Muscle layer of duodenum (tissue), 2 donors: ENCODE measurements around the gene IFI27L1.

ENCODE experiments used
- H3K27ac ChIP-seq: one replicate; pipeline ENCODE4 v1.7.0; 2013; ENCODE audit warnings: mild to moderate bottlenecking, low read length
- H3K27me3 ChIP-seq: one replicate; pipeline ENCODE4 v1.7.0; 2013; ENCODE audit warnings: low read depth, mild to moderate bottlenecking, control low read depth, low read length
- H3K36me3 ChIP-seq, 2 donors: one replicate each; pipeline ENCODE4 v1.7.0; 2013; ENCODE audit warnings: low read length in 2 of 2, control low read depth in 1 of 2, mild to moderate bottlenecking in 1 of 2; ENCODE audit not compliant: insufficient read depth in 2 of 2, control insufficient read depth in 1 of 2
- H3K4me1 ChIP-seq, 2 donors: one replicate each; pipeline ENCODE4 v1.7.0; 2013; ENCODE audit warnings: low read length in 2 of 2, mild to moderate bottlenecking in 2 of 2, control low read depth in 1 of 2, moderate library complexity in 1 of 2; ENCODE audit not compliant: insufficient read depth in 2 of 2, control insufficient read depth in 1 of 2
- H3K4me3 ChIP-seq, 2 donors: one replicate each; pipeline ENCODE4 v1.7.0; 2013; ENCODE audit warnings: low read length in 2 of 2, low read depth in 1 of 2, mild to moderate bottlenecking in 1 of 2
- H3K9me3 ChIP-seq, 2 donors: one replicate each; pipeline ENCODE4 v1.7.0; 2013; ENCODE audit warnings: low read length in 2 of 2, control low read depth in 1 of 2, mild to moderate bottlenecking in 1 of 2; ENCODE audit not compliant: control insufficient read depth in 1 of 2
- donor health status: healthy.

IFI27L1 gene

DNA sequence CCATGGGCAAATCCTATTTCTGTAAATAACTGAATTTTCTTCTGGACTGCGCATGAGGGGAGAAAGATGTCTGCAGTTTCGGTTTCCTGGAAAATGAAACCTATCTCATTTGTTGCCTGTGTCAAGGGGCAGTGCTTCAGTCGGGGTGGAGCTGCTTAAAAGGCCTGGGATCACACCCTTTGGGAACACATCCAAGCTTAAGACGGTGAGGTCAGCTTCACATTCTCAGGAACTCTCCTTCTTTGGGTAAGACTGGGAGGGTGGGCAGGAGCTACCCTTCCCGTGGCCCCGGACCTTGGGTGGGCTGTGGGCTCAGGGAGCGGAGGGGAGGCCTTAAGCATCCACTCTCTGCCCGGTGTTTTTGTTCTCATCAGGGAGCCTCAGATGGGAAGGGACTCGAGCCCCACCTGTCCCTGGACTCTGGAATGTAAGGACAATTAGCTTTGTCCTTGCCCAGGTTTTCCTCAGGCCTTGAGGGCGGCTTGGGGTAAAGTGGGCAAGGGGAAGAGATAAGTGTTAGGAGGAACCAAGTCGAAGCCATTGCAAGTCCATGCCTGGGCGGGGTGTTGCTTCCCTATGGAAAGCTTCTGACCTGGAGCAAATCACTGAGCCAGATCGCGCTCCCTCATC, 29.6 kb downstream of the IFI27L1 start, which contains the start of gene IFI27:
TSS of gene IFI27 (plus strand) at position 185 of the 630 bp plus-strand sequence.
- H3K27ac ChIP-seq = peak within 1 kb of the TSS; percentile 83
- no peaks in the 10 kb centered on the region for H3K9me3 ChIP-seq
- no peaks in the 10 kb centered on the region for H3K36me3 ChIP-seq
- H3K4me1 ChIP-seq = peaks cover 3 to 4% of the 10 kb centered on the region in 2 donors
- H3K4me3 ChIP-seq = peak within 1 kb of the TSS in 1 of 2 donors; percentile 59
- no peaks in the 10 kb centered on the region for H3K27me3 ChIP-seq

DNA sequence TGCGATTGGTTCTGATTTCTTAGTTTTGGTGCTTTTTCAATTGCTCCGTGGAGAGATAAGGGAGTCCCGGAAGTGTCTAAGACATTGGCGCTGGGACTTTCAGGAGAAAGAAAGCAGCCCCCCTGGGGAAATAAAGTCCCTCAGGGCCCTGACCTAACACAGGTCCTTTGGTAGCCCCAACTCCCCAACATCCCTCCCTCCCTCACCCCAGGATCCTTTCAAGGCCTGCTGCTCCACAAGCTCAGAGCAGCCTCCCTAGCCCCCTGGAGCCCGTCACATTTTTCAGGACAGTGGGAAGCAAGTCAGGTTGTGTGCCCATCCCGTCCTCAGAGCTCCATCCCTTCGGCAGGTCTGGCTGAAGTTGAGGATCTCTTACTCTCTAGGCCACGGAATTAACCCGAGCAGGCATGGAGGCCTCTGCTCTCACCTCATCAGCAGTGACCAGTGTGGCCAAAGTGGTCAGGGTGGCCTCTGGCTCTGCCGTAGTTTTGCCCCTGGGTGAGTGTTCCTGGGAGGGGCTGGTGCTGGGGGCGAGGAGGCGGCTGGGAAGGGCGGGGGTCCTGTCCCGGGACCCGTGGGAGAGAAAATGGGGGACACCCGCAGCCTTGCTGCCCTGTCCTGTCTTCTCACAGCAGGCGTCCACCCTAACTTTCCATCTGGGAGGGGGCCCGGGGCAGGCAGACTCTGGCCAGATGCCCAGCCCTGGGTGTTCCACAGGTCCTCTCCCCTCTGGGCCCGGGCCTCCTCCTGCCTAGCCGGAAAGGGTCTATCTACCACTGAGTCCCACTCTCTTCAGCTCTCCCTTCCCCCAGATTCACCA, 30.4 kb downstream of the IFI27L1 start:
- H3K4me1 ChIP-seq = peaks cover 3 to 4% of the 10 kb centered on the region in 2 donors
- H3K27ac ChIP-seq = peak overlapping the region; percentile 83
- H3K36me3 ChIP-seq = no peaks in the 10 kb centered on the region
- H3K4me3 ChIP-seq = peak overlapping the region in 1 of 2 donors; percentile 59
- H3K27me3 ChIP-seq = no peaks in the 10 kb centered on the region
- H3K9me3 ChIP-seq = no peaks in the 10 kb centered on the region

DNA sequence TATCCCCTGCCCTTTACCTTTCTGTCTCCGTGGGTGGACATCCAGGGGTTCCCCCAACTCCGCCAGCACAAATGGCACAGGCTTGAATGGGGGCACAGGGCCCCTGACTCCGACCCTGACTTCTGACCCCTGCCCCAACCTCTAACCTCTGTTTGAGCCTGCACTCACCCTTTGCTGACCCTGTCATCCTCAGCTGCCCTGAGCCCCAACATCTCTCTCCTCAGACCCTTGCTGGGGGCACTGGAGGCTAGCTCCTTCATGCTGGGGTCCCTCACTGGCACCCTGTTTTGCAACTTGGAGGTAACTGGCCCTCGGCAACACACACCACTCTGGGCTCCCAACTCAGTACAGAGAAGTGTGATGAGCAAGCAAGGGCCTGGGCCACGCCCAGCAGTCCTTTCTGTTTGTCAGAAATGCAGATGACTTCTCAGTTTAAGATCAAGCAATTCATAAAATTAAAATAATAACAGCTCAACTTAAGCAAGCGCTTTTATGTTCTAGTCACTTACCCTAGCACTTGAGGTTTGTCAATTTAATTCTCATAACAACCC, 31.5 kb downstream of the IFI27L1 start:
- H3K4me3 ChIP-seq = no peak overlapping the region
- peaks cover 3 to 4% of the 10 kb centered on the region in 2 donors for H3K4me1 ChIP-seq

DNA sequence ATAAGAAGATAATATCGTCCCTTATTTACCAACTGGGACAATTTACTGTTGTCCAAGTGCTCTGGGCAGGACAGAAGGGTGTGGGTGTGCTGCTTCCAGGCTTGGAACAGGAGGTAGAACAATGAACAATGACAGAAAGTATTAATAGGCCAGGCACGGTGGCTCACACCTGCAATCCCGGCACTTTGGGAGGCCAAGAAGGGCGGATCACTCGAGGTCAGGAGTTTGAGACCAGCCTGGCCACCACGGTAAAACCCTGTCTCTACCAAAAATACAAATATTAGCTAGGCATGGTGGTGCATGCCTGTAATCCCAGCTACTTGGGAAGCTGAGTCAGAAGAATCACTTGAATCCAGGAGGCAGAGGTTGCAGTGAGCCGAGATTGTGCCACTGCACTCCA, 32.0 kb downstream of the IFI27L1 start:
- H3K36me3 ChIP-seq = no peaks in the 10 kb centered on the region
- no peak overlapping the region for H3K4me3 ChIP-seq
- H3K27ac ChIP-seq = no peak overlapping the region
- H3K9me3 ChIP-seq = no peaks in the 10 kb centered on the region
- no peaks in the 10 kb centered on the region for H3K27me3 ChIP-seq
- peaks cover 3 to 4% of the 10 kb centered on the region in 2 donors for H3K4me1 ChIP-seq

More for the DNA sequence above, 31.5 kb downstream of the IFI27L1 start:
- no peaks in the 10 kb centered on the region for H3K9me3 ChIP-seq
- H3K27ac ChIP-seq = no peak overlapping the region
- no peaks in the 10 kb centered on the region for H3K27me3 ChIP-seq
- no peaks in the 10 kb centered on the region for H3K36me3 ChIP-seq

DNA sequence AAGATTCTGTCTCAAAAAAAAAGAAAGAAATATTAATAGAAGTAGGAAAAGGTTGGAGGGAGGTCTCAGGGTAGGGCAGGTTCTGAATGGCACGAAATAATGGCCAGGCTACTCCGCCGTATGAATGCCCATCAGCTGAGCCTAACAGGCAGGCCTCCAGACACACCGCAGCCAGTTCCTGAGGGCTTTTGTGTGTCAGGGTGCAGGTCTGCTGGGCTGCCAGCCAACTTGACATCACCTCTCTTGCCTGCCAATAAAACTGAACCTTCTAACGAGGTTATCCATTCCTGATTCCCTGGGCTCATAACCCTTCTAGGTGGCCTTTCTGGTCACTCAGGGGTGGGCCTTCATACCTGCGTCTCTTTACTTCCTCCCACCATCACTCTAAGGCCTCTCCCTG, 32.4 kb downstream of the IFI27L1 start:
- Histone ChIP-seq H3K36me3 (no peaks in the 10 kb centered on the region), H3K4me1 (peaks cover 3 to 4% of the 10 kb centered on the region in 2 donors), H3K4me3 (no peak overlapping the region), H3K9me3 (no peaks in the 10 kb centered on the region), H3K27ac (no peak overlapping the region), H3K27me3 (no peaks in the 10 kb centered on the region)

DNA sequence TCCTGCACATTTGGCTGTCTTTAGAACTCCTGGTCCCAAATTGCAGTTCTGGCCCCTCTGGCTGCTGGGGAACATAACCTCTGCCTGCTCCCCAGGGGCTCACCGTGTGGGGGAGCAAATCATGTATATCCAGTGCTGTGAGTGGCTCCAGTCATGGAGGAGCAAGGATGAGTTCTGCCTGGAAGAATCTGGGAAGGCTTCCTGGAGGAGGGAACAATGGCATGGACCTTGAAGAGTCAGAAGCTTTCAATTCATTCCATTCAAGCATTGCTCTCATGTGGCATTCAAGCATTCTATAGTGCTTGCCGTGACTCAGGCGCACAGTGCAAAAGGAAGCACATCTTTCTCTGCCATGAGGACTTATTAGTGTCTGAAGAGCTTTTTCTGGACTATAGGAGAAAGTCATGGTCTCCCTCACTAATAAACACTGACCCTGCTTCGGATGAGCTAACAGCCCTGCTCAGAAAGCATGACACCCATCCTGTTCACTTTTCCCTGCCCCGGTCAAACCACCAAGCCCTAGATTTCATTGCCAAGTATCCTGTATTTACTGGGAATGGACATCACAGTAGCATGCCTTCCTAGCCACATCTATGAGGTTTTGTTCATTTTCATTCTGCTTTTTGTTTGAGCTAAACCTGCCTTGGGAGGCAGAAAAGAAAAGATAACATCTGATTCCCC, 32.9 kb downstream of the IFI27L1 start:
- Histone ChIP-seq H3K4me3 (no peak overlapping the region), H3K4me1 (peaks cover 3 to 4% of the 10 kb centered on the region in 2 donors)

DNA sequence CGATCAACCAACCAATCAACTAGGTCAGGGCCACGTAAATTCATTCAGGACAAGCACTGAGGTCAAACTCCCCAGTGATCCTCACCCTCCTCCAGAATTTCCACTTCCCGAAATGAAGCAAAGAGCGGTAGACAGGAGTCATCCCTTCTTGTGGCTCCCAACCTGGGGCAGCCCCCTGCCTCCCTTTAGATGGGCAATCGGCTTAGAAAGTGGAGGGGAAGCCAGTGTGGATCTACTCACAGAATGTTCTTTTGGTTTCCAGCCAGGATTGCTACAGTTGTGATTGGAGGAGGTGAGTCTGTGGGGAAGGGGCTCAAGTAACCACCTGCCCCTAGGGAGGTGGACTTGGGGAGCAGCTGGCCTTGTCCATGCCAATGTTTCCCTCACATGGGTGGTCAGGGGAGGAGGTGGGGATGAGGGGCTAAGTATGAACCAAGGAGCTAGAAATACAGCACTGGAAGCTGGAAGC, 33.5 kb downstream of the IFI27L1 start:
- Histone ChIP-seq H3K9me3 (peaks cover 5 to 6% of the 10 kb centered on the region in 2 donors), H3K27ac (peak overlapping the region; percentile 34), H3K4me1 (peaks cover 1 to 3% of the 10 kb centered on the region in 2 donors), H3K4me3 (no peak overlapping the region), H3K36me3 (no peaks in the 10 kb centered on the region), H3K27me3 (no peaks in the 10 kb centered on the region)

More for the DNA sequence above, 32.9 kb downstream of the IFI27L1 start:
- H3K36me3 ChIP-seq = no peaks in the 10 kb centered on the region
- H3K27me3 ChIP-seq = no peaks in the 10 kb centered on the region
- H3K27ac ChIP-seq = peak overlapping the region; percentile 34
- H3K9me3 ChIP-seq = peaks cover 0 to under 1% of the 10 kb centered on the region in 2 donors

DNA sequence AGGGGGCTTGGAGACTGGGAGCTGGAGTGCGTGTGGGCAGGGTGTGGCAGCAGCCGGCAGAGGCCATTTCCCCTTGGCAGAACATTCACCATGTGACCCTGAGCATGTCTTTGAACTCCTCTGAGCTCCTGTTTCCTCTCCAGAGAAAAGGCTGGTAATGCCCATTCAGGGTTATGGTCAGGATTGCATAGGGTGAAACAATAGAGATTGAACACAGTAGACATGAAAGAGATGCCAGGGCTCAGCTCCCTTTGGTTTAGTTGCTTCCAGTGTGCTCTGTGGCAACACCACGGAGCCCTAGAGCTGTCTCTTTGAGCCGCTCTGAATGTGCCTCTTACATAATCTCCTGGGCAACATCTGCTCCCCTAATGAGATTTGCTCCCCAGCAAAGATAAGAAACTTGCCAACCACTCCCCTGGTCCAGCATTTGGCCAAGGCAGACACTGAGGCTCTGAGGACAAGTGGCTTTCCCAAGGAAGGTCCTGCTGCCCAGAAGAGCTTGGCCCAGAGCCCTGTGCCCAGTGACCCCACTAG, 34.0 kb downstream of the IFI27L1 start:
- peaks cover 7 to 9% of the 10 kb centered on the region in 2 donors for H3K9me3 ChIP-seq
- no peak overlapping the region for H3K27ac ChIP-seq
- H3K4me1 ChIP-seq = peaks cover 0 to 3% of the 10 kb centered on the region in 2 donors
- H3K27me3 ChIP-seq = no peaks in the 10 kb centered on the region
- H3K4me3 ChIP-seq = no peak overlapping the region
- H3K36me3 ChIP-seq = no peaks in the 10 kb centered on the region

DNA sequence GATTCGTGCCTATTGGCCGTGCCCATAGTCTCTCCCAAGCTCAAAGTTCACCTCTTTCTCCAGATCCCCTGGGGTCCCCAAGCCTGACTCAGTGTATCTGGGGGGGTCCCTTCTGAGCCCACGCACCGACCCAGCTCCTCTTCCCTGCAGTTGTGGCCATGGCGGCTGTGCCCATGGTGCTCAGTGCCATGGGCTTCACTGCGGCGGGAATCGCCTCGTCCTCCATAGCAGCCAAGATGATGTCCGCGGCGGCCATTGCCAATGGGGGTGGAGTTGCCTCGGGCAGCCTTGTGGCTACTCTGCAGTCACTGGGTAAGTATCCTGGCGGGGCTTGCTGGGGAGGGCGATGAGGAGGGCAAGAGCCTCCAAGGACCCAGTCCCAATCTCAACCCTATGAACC, 34.5 kb downstream of the IFI27L1 start:
- Histone ChIP-seq H3K4me3 (no peak overlapping the region), H3K9me3 (peaks cover 7 to 14% of the 10 kb centered on the region in 2 donors), H3K36me3 (no peaks in the 10 kb centered on the region), H3K27me3 (no peaks in the 10 kb centered on the region), H3K27ac (no peak overlapping the region), H3K4me1 (peaks cover 0 to 3% of the 10 kb centered on the region in 2 donors)

DNA sequence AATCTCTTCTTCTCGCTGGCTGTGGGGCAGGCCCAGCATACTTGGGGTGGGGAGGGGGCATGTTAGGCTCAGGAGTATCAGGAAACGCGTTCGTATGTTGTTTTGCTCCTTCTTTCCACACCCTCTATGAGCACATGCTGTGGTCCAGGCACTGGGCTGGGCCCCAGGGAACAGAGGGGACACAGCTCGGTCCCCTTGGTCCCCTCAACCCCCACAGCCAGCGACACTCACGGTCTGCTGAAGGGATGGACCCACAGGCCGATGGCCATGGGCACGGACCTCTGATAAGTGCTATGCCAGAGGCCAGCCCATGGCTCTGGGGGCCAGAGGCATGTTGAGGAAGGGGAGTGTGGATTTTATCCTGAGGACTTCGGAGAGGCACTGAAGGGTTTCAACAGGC, 35.6 kb downstream of the IFI27L1 start:
- Histone ChIP-seq H3K27me3 (no peaks in the 10 kb centered on the region), H3K9me3 (peaks cover 7 to 17% of the 10 kb centered on the region in 2 donors), H3K4me3 (no peak overlapping the region), H3K27ac (no peak overlapping the region), H3K36me3 (no peaks in the 10 kb centered on the region), H3K4me1 (peaks cover 0 to 3% of the 10 kb centered on the region in 2 donors)
